Peyer's patch (tissue), 4 donors: ENCODE measurements around the gene PPP5C.

ENCODE experiments used
- CTCF ChIP-seq, 6 experiments: fragments of 450-650 bp in 4 of 6; fragments of 200-600 bp in 2 of 6; sonication (generic) in 1 of 6; IDR thresholded peaks; one replicate each; pipeline ENCODE4 v1.5.1; 2017 to 2019; ENCODE audit warnings: antibody characterized with exemption in 6 of 6, mild to moderate bottlenecking in 3 of 6, moderate library complexity in 1 of 6
- POLR2A ChIP-seq, 2 donors: fragments of 450-650 bp; IDR thresholded peaks; one replicate each; pipeline ENCODE4 v1.5.1; 2017; ENCODE audit warnings: antibody characterized with exemption in 2 of 2, mild to moderate bottlenecking in 2 of 2, moderate library complexity in 2 of 2

GRCh38 chr19:46422344-46422743 lies 75.5 kb downstream of the PPP5C start:
- TF ChIP-seq CTCF (IDR thresholded peaks at IDR 0.05) (no peak), POLR2A (IDR thresholded peaks at IDR 0.05) (no peak)
